HG03175 (cell line): ENCODE measurements around the gene PCYT1A.
"Not testable (repeated sequence)": the region's sequence is repeated elsewhere in the genome, so short reads cannot be mapped to it uniquely, and the experiment has no call there.

Experiments used
- ATAC-seq: cut with Tn5 transposase; IDR thresholded peaks from one replicate; pipeline ENCODE4 v1.9.1; 2021; ENCODE audit warnings: mild to moderate bottlenecking, moderate library complexity; ENCODE audit not compliant: unreplicated experiment

Gene PCYT1A

DNA sequence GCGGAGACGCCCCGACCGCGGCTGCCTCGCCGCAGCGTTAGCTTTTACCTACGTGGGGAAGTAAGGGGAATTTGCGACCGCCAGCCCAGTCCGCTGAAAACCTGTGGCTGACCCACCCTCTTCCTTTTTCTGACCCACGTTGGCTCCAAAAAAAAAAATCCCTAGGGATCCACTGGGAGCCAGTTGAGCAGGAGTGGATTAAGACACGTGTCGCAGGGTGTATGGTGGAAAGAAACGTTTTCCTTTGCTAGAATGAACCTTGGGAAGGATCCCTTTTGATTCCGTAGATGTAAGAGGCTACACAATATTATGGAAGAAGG, 575 bp upstream of the PCYT1A start:
- no peak for ATAC-seq

DNA sequence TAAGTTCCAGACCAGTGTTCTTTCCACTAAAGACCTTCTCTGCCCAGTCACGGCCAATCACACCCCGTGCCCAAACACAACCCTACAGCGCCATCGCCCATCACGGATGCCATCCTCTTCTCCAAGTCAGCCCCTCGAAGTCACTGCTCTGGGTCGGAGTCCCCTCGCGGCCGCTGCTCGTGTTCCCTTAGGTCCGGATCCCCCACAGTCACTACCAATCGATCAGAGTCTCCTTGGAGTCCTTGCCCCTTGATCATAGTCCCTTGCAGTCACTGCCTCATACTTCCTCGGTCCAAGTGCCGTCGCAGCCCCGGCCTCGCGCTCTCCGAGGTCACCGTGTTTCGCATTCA, 461 bp downstream of the PCYT1A start:
- ATAC-seq: no peak

DNA sequence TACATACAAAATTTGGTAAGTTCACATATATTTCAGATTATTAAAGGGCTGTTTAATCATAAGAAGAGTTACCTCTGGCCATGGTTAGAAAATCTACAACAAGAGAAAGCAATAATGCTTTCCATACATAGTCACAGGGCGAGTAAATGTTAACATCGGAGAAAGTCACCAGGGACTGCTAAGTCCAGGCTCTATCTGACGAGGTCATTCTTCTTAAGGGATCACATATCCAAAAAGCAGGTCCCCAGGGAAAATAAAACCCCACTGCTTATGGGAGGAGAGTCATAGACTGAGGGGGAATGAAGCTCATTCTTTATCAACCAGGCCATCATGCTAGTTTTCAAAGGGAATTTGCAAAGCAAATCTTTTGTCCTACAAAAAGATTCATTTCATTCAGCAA, 3.1 kb downstream of the PCYT1A start:
- no peak for ATAC-seq

DNA sequence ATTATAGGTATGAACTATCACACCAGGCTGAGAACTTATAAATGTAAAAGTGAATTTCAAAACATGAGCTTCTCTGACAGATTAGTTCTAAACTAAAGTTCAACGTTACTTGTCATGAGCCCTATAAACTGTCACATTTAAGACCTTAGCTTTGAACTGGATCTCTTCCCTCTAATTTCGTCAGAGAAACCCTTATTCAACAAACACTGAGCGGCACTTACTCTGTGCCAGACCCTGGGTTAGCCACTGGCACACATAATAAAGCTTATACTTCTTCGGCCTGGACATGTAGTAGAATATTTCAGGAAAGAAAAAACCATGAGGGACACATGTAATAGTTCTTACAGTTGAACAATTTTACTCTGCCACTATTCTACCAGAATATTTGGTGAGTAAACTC, 5.6 kb downstream of the PCYT1A start:
- ATAC-seq: no peak

DNA sequence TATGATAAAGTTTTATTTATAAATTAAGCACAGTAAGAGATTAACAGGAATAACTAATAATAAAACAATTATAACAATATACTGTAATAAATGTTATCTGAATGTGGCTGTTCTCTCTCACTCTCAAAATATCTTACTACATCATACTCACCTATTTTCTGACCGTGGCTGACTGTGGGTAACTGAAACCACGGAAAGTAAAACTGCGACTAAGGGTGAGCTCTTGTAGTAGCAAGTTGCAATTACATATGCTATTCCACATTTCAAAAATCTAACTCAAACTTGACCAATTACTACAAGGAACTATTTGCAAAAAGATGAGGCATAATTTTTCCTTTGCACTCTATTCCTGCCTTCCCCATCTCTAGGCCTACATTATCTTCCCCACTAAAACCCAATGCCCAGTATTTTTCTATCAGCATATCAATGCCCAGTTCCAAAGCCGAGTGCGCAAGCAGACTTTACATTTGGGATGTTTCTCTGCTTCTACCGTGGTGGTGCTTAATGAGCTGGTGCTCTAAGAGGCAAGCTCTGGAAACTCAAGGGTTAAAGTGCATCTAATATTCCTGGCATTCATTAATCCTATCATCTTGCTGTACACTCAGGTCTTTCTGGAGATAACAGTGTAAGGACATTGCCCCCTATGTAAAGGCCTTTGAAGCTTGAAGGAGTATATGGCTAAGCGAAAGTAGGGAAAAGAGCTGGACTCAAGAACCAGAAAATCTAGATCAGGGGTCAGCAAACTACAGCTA, 6.7 kb downstream of the PCYT1A start:
- ATAC-seq: peak; percentile 66

DNA sequence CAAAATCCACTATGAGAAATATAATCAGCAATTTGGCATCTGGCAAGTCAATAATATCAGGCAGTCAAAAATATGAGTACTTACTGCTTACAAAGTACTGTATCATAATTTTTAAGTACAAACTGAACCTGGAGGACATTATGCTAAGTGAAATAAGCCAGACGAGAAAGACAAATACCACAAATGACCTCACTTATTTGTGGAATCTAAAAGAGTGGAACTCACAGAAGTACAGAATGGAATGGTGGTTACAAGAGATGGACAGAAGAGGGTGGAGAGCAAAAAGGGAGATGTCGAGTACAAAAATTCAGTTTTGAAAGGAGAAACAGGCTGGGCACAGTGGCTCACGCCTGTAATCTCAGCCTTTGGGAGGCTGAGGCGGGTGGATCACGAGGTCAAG, 12.4 kb downstream of the PCYT1A start:
- no peak for ATAC-seq

DNA sequence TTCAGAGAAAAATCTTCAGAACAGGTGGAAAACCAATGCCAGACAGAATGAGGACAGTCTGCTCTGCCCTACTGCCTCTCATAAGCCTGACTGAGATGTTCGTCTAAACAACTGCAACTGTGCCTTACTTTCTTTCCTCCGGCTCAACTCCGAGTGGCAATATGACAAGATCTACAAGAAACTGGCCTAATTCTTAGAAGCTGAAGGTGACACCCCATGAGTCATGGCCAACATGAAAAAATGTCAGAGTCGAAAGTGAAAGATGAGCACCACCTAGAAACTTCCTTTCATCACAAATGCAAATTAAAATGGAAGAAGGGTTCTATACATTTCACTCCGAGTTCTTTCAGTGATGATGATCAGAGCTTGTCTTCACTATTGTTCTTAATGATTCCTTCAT, 12.9 kb downstream of the PCYT1A start:
- peak; percentile 93 for ATAC-seq

DNA sequence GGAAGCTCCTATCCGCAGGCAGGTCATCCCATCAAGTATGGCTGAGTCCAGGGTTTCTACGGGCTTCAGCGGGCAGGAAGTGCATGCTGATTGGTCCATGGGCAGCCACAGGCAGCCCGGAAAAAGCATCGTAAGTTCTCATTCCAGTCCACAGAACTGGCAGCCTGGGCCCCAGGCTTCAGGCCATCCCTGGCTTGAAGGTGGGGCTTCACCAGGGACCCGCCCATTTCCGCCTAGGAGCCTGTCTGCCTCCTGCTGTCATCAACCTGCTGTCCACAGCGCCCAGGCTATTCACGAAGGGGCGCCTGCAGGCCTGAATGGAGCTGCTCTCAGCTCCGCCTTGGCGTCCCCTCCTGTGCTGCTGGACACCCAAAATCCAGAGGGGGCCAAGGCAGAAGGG, 13.9 kb downstream of the PCYT1A start:
- ATAC-seq: no peak

DNA sequence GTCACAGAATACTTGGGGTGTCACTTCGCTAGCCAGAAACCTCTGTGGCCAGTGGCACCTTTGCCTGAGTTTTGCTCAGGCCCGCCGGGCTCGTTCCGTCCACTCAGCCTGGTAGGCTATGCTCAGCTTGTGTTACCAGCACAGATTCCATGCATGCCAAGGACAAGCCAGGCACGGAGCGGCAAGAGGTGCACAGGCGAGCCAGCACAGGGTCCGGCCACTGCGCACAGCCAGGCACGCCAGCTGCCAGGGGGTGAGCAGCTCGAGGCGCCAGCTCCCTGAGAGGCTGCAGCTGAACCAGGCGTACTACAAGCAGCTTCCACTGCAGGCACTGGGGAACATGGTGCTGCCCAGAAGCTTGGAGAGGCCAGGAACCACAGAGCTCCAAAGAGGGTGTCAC, 14.7 kb downstream of the PCYT1A start:
- ATAC-seq: no peak

DNA sequence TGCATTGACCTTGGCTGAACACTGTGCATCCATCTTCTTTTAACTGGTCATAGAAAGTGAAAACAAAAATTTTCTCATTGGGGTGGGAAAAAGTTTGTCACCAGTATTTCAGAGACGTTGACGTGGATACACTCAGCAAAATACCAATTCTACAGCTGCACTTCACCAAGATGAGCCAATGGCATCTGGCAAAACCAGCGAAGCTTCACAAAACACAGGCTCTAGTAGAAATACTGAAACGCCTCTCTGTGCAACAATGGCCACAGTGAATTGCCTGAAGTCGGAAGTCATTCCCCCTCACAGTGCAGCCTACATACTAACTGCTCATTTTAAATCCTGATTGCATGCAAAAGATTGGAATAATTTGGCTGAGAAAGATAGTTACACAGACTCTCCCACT, 17.0 kb downstream of the PCYT1A start:
- no peak for ATAC-seq

DNA sequence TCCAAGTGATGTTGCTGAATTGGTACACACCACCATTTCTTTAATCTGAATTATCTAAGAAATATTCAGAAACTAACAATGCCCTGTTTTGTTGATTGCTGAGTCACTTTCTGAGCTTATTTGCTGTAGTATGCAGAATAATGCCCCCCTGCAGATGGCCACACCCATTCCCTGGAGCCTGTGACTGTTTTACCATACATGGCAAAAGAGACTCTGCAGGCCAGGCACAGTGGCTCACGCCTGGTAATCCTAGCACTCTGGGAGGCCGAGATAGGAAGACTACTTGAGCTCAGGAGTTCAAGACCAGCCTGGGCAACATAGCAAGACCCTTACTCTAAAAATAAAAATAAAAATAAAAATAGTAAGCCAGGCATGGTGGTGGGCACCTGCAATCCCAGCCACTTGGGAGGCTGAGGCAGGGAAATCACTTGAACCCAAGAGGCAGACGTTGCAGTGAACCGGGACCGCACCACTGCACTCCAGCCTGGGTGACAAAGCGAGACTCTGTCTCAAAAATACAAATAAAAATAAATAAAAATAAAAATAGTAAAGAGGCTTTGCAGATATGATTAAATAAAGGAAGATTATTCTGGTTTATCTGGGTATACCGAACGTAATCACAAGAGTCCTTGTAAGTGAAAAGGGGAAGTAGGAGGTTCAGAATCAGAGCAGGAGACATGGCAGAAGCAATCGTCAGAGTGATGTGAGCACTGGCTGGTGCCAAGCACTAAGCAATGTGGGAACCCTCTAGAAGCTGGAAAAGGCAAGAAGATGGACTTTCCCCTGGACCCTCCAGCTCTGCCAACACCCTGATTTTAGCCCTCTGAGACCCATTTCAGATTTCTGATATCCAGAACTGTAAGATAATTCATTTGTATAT, 19.0 kb downstream of the PCYT1A start:
- no peak for ATAC-seq

DNA sequence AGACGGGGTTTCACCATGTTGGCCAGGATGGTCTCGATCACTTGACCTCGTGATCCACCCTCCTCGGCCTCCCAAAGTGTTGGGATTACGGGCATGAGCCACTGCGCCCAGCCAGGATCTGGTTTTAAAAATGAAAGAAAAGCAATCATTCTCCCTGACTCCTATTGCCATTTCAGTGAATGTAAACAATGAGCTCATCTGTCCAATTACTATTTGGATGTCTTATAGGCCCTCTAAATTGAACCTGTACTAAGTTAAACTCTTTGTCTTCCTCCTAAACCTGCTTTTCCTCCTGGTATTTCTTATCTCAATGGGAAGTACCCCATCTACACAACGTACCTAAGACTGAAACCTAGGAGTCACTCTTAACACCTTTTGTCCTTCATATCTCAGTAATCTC, 23.7 kb downstream of the PCYT1A start:
- no peak for ATAC-seq

DNA sequence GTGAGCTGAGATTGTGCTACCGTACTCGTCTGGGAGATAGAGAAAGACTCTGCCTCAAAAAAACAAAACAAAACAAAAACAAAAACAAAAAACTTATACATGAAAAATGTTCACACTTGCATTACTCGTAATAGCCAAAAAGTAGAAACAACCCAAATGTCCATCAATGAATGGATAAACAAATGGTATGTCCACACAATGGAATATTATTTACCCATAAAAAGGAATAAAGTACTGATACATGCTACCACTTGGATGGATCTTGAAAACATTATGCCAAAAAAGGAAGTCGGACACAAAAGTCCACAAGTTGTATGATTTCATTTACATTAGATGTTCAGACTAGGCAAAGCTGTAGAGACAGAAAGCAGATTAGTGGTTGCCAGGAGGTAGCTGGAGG, 26.7 kb downstream of the PCYT1A start:
- ATAC-seq: no peak

DNA sequence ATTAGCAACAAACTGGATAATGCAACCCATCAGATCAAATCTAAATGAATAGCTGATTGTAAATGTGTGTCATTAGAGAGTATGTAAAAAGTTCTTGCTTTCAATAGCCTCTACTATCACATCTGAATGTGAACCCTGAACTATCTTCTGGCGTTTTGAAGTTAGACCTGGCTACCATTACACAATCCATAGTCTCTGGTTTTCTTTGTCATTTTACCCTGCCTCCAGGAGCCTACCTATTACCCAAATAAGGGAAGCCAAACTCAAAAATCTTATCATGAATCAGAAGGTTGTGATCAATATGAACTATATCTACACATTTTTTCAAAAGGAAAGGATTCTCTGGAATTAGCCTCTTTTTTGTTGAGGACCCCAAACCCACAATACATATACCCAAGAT, 31.8 kb downstream of the PCYT1A start:
- no peak for ATAC-seq

DNA sequence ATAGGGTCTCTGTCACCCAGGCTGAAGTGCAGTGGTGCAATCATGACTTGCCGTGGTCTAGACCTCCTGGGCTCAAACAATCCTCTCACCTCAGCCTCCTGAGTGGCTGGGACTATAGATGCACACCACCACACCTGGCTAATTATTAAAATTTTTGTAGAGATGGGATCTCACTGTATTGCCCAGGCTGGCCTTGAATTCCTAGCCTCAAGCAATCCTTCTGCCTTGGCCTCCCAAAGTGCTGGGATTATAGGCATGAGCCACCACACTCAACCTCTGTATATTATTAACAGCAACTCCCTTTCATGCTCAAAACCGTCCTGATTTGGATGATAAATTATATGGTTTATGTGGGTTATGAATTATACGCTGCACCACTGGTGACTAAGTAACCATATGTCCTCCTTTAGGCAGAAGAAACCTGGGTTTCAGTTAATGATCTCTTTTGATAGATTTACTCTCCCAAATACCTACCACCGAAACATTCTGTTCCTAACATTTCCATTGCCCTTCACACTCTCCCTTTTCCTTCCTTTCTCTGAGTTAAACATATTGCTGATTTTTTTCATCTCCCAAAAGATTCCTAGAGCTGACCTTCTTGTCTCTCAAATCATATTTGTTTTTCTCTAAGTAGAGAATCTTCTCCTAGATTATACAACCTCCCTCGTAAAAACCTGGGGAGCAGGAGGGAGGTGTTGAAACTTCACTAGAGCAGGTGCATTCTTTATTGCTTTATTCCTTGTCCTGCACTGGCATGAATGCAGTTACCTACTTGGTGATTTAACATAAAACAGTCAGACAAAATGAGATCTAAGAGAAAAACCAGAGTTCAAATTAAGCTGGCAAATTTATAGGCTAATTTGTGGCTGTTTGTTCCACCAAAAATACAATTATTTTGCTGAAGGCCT, 32.9 kb downstream of the PCYT1A start:
- no peak for ATAC-seq

DNA sequence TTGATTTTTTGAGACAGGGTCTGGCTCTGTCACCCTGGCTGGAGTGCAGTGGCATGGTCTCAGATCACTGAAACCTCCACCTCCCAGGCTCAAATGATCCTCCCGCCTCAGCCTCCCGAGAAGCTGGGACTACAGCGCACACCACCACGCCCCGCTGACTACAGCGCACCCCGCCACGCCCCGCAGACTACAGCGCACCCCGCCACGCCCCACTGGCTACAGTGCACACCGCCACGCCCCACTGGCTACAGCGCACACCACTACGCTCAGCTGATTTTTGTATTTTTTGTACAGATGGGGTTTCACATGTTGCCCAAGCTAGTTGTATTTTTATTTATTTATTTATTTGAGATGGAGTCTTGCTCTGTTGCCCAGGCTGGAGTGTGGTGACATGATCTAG, 35.6 kb downstream of the PCYT1A start:
- ATAC-seq: no peak

DNA sequence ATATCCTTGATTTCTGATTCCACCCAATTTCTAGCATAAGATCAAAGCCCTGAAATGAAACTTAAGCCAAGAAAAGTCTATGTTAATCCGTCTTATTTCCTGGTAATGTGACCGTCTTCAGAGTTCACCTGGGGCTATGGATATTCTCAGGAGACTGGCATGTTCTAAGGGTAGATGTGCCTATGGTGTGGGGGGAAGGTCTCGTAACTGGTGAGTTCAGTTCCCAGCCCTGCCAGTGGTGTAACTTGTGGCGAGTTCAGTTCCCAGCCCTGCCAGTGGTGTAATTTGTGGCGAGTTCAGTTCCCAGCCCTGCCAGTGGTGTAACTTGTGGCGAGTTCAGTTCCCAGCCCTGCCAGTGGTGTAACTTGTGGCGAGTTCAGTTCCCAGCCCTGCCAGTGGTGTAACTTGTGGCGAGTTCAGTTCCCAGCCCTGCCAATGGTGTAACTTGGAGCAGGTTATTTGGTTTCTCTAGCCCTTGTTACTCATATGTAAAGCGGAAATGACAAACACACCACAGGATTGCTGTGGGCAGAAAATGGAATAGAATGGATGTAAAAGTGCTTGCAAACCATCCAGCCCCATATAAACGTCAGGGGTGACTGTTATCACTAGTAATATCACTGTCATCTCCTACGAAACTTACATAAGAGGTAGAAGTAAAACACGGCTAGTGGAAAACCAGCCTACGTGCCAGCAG, 40.8 kb downstream of the PCYT1A start:
- ATAC-seq: no peak

DNA sequence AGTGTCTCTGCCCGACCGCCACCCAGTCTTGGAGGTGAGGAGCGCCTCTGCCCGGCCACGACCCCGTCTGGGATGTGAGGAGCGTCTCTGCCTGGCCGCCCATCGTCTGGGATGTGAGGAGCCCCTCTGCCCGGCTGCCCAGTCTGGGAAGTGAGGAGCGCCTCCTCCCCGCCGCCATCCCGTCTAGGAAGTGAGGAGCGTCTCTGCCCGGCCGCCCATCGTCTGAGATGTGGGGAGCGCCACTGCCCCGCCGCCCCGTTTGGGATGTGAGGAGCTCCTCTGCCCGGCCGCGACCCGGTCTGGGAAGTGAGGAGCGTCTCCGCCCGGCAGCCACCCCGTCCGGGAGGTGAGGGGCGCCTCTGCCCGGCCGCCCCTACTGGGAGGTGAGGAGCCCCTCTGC, 43.4 kb downstream of the PCYT1A start:
- ATAC-seq: not testable (repeated sequence)

DNA sequence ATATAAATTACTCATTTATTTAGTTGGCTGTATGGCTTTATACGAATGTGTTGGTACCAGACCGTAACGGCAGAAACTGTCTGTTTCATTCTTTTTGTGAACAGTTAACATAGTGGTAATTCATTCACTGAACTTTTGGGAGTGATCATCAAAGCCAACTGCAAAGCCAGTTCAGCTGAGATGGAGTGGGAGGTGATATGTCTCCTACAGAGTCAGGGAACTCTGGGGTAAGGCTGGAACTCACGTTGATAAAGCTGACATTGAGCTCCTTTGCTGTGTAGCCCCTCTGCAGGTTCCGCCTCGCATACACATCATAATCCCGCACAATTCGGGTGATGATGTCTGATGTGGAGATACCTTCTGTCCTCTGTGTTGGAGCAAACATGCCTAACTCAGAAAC, 45.8 kb downstream of the PCYT1A start:
- ATAC-seq: no peak

DNA sequence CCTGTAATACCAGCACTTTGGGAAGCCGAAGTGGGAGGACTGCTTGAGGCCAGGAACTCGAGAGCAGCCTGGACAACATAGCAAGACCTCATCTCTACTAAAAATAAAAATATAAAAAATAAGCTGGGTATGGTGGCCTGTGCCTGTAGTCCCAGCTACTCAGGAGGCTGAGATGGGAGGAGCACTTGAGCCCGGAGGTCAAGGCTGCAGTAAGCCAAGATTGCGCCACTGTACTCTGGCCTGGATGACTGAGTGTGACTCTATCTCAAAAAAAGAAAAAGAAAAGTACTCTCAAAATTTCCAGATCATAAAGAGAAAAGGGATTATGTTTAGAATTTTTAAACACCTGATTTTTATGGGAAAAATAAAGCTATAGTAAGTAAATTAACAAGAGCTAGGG, 47.1 kb downstream of the PCYT1A start:
- no peak for ATAC-seq
